Skeletal muscle cell (primary cell): ENCODE results near the gene CCIN.
"Not testable (repeated sequence)": the region's sequence is repeated elsewhere in the genome, so short reads cannot be mapped to it uniquely, and the experiment has no call there.

Experiments used
- DNase-seq: peaks from one replicate; pipeline ENCODE4 v3.0.0-alpha.2; 2010; ENCODE audit warnings: low read depth
- H3K4me3 ChIP-seq: 2 replicates; pipeline ENCODE4 v1.5.1; 2011; ENCODE audit warnings: low read depth, mild to moderate bottlenecking, control low read depth, low read length, moderate library complexity

The CCIN gene

GRCh38 chr9:36169166-36169565 lies at the start of gene CCIN:
Gene CCIN, plus strand, starts transcription at chr9:36169388. Its CDS starts 115 bp downstream, at chr9:36169503.
- H3K4me3 ChIP-seq, result no peak within 1 kb of the TSS
- no peak for DNase-seq

- no peak for DNase-seq
- no peak overlapping the region for H3K4me3 ChIP-seq
These were observed 49.7 kb upstream of the CCIN start for GRCh38 chr9:36119476-36119875.

GRCh38 chr9:36120705-36121104 lies 48.5 kb upstream of the CCIN start:
- H3K4me3 ChIP-seq, result no peak overlapping the region
- DNase-seq, result no peak

- DNase-seq, result no peak
- no peak overlapping the region for H3K4me3 ChIP-seq
These were observed 47.2 kb upstream of the CCIN start for GRCh38 chr9:36121971-36122370.

- no peak for DNase-seq
- H3K4me3 ChIP-seq, result no peak overlapping the region
These were observed 45.7 kb upstream of the CCIN start for GRCh38 chr9:36123515-36123914.

GRCh38 chr9:36125062-36125855 lies 43.9 kb upstream of the CCIN start:
- DNase-seq, result no peak

GRCh38 chr9:36126016-36126730 lies 43.0 kb upstream of the CCIN start:
- H3K4me3 ChIP-seq, result no peak overlapping the region
- DNase-seq, result no peak

More at GRCh38 chr9:36125062-36125855, 43.9 kb upstream of the CCIN start:
- no peak overlapping the region for H3K4me3 ChIP-seq

GRCh38 chr9:36127652-36128244 lies 41.4 kb upstream of the CCIN start:
- no peak overlapping the region for H3K4me3 ChIP-seq
- DNase-seq, result no peak

- no peak for DNase-seq
- H3K4me3 ChIP-seq, result no peak overlapping the region
These were observed 40.8 kb upstream of the CCIN start for GRCh38 chr9:36128349-36128748.

GRCh38 chr9:36129139-36129538 lies 40.0 kb upstream of the CCIN start:
- DNase-seq, result no peak
- no peak overlapping the region for H3K4me3 ChIP-seq

- H3K4me3 ChIP-seq, DNase-seq: not testable (repeated sequence)
These were observed 37.5 kb upstream of the CCIN start for GRCh38 chr9:36131666-36132065.

GRCh38 chr9:36132086-36132485 lies 37.1 kb upstream of the CCIN start:
- DNase-seq, result no peak
- H3K4me3 ChIP-seq, result no peak overlapping the region

- DNase-seq, result no peak
These were observed 34.3 kb upstream of the CCIN start for GRCh38 chr9:36134761-36135505.

GRCh38 chr9:36135741-36136271 lies 33.4 kb upstream of the CCIN start:
- H3K4me3 ChIP-seq, result peak overlapping the region; percentile 75
- DNase-seq, result no peak

More at GRCh38 chr9:36134761-36135505, 34.3 kb upstream of the CCIN start:
- no peak overlapping the region for H3K4me3 ChIP-seq

- no peak for DNase-seq
- H3K4me3 ChIP-seq, result peak within 1 kb of the TSS; percentile 75
These were observed 32.8 kb upstream of the CCIN start, which contains the start of gene GLIPR2 for GRCh38 chr9:36136272-36136893. Gene GLIPR2, plus strand, starts transcription at chr9:36136733. Its CDS starts 46 bp downstream, at chr9:36136779.

GRCh38 chr9:36136894-36137391 lies 32.2 kb upstream of the CCIN start:
- DNase-seq, result no peak
- peak overlapping the region; percentile 75 for H3K4me3 ChIP-seq

- DNase-seq, result no peak
- H3K4me3 ChIP-seq, result peak overlapping the region; percentile 75
These were observed 31.7 kb upstream of the CCIN start for GRCh38 chr9:36137392-36138004.

GRCh38 chr9:36138496-36138895 lies 30.7 kb upstream of the CCIN start:
- DNase-seq, result no peak
- H3K4me3 ChIP-seq, result no peak overlapping the region
